ENCODE results near the gene COL5A2.

Gene COL5A2

GRCh38 chr2:188986839-188987238 lies 192.7 kb downstream of the COL5A2 start:
- 93 to 94% methylated on average over 4 of the region's 4 CpGs for WGBS, 2 experiments
- Histone ChIP-seq H3K4me3 (ENCODE audit: insufficient read depth, low read depth, low read length) (no peak overlapping the region), H3K36me3 (ENCODE audit: control insufficient read depth, insufficient read depth, low read length) (no peaks in the 10 kb centered on the region), H3K27me3 (ENCODE audit: control insufficient read depth, insufficient read depth, low read length, poor library complexity, severe bottlenecking) (no peaks in the 10 kb centered on the region), H3K4me1 (ENCODE audit: control insufficient read depth, insufficient read depth, low read length) (no peaks in the 10 kb centered on the region), H3K27ac (ENCODE audit: insufficient read depth, low read depth, low read length, poor library complexity, severe bottlenecking) (no peak overlapping the region), H3K9me3 (ENCODE audit: control insufficient read depth, low read length) (no peaks in the 10 kb centered on the region)

GRCh38 chr2:188984680-188985079 lies 194.9 kb downstream of the COL5A2 start:
- Histone ChIP-seq H3K4me1 (ENCODE audit: control insufficient read depth, insufficient read depth, low read length) (no peaks in the 10 kb centered on the region), H3K9me3 (ENCODE audit: control insufficient read depth, low read length) (no peaks in the 10 kb centered on the region)

GRCh38 chr2:188984065-188984491 lies 195.5 kb downstream of the COL5A2 start:
- Histone ChIP-seq H3K9me3 (ENCODE audit: control insufficient read depth, low read length) (no peaks in the 10 kb centered on the region), H3K4me3 (ENCODE audit: insufficient read depth, low read depth, low read length) (no peak overlapping the region), H3K36me3 (ENCODE audit: control insufficient read depth, insufficient read depth, low read length) (no peaks in the 10 kb centered on the region), H3K4me1 (ENCODE audit: control insufficient read depth, insufficient read depth, low read length) (no peaks in the 10 kb centered on the region), H3K27me3 (ENCODE audit: control insufficient read depth, insufficient read depth, low read length, poor library complexity, severe bottlenecking) (no peaks in the 10 kb centered on the region), H3K27ac (ENCODE audit: insufficient read depth, low read depth, low read length, poor library complexity, severe bottlenecking) (no peak overlapping the region)

More at GRCh38 chr2:188984680-188985079, 194.9 kb downstream of the COL5A2 start:
- Histone ChIP-seq H3K4me3 (ENCODE audit: insufficient read depth, low read depth, low read length) (no peak overlapping the region), H3K36me3 (ENCODE audit: control insufficient read depth, insufficient read depth, low read length) (no peaks in the 10 kb centered on the region), H3K27ac (ENCODE audit: insufficient read depth, low read depth, low read length, poor library complexity, severe bottlenecking) (no peak overlapping the region), H3K27me3 (ENCODE audit: control insufficient read depth, insufficient read depth, low read length, poor library complexity, severe bottlenecking) (no peaks in the 10 kb centered on the region)
- 90 to 92% methylated on average over 5 of the region's 5 CpGs for WGBS, 2 experiments

- no peaks in the 10 kb centered on the region for H3K36me3 ChIP-seq (ENCODE audit: control insufficient read depth, insufficient read depth, low read length)
- 80 to 94% methylated on average over 2 to 4 of the region's 4 CpGs for WGBS, 2 experiments
- H3K4me1 ChIP-seq (ENCODE audit: control insufficient read depth, insufficient read depth, low read length) = no peaks in the 10 kb centered on the region
- H3K27ac ChIP-seq (ENCODE audit: insufficient read depth, low read depth, low read length, poor library complexity, severe bottlenecking) = no peak overlapping the region
- no peaks in the 10 kb centered on the region for H3K27me3 ChIP-seq (ENCODE audit: control insufficient read depth, insufficient read depth, low read length, poor library complexity, severe bottlenecking)
- no peak overlapping the region for H3K4me3 ChIP-seq (ENCODE audit: insufficient read depth, low read depth, low read length)
- H3K9me3 ChIP-seq (ENCODE audit: control insufficient read depth, low read length) = no peaks in the 10 kb centered on the region
Observed at GRCh38 chr2:188983427-188984064, 196.0 kb downstream of the COL5A2 start.
